ENCODE results near the gene EGFR. TPM values are rescaled to one million over a fixed set of nuclear protein-coding genes. Genes with fewer than 3 reads are reported as not detected.
A peak's percentile ranks its signal among the peaks of the same experiment; 100 is the strongest.

EGFR gene
- total and polyA plus RNA-seq, 7 donors = 3.6 to 39.7 (median 14.1) TPM

DNA sequence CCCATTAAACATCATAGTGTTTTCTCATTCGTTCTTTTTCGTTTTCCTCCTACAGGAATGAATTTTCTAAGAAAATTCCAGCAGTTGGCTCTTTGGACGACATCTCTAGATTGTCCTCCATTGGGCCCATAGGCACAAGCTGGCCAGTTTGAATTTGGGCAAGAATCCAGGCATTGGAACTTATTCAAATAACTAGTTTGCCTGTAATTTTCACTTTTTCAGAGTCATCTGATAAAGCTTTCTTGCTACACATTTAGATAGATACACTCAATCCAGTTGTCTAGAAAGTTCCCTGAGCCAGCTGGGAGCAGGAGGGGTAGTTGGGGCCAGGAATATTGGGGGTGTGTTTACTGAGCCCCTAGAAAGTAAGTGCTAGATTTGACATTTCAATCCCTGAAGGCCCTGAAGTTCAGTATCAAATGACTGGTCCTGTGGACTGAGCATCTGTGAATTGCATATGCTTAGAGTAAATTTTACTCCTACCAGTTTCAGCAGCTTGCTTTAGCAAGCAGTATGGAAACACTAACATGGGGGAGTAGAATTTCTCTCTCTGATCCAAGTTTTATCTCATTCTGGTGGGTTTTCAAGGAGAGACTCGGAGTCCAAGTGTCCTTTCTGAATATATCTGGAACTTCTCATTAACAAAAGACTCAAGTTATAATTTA, 5.2 kb downstream of the EGFR start:
- intact Hi-C loops (cut with DNase I) = loop anchor here in 1 of 2 donors (10.0 kb wide), 1 partner anchor 51 kb away; no protein-coding TSS in a partner anchor
- Histone ChIP-seq H3K4me1 (peaks cover 65% of the 10 kb centered on the region), H3K27me3 (ENCODE audit: insufficient read depth in 3 of 3, low read length in 2 of 3) (no peaks in the 10 kb centered on the region), H3K4me3 (no peak overlapping the region), H3K27ac (no peak overlapping the region), H3K36me3 (ENCODE audit: insufficient read depth in 1 of 2, low read depth in 1 of 2) (no peaks in the 10 kb centered on the region), H3K9me3 (no peaks in the 10 kb centered on the region)
- no peak for ATAC-seq
- no peak for DNase-seq
- TF ChIP-seq CTCF (IDR thresholded peaks at IDR 0.05) = no peak
- 63 to 84% (median 76%) methylated on average over 4 of the region's 4 CpGs for WGBS, 3 donors

GRCh38 chr7:55024776-55025175, 6.0 kb downstream of the EGFR start:
- Histone ChIP-seq H3K36me3 (ENCODE audit: insufficient read depth in 1 of 2, low read depth in 1 of 2) (no peaks in the 10 kb centered on the region), H3K4me3 (no peak overlapping the region), H3K9me3 (no peaks in the 10 kb centered on the region), H3K4me1 (peaks cover 65% of the 10 kb centered on the region), H3K27ac (no peak overlapping the region), H3K27me3 (ENCODE audit: insufficient read depth in 3 of 3, low read length in 2 of 3) (no peaks in the 10 kb centered on the region)
- 57 to 68% (median 61%) methylated on average over 2 of the region's 2 CpGs for whole genome bisulfite sequencing, 3 donors
- intact Hi-C loops (cut with DNase I) = loop anchor here in 1 of 2 donors (10.0 kb wide), 1 partner anchor 50 kb away; no protein-coding TSS in a partner anchor
- TF ChIP-seq CTCF (IDR thresholded peaks at IDR 0.05) = no peak
- DNase-seq (no peak), ATAC-seq (no peak)

GRCh38 chr7:55026086-55026790, 7.4 kb downstream of the EGFR start:
- DNase-seq (no peak), ATAC-seq (peak in 1 of 4 donors; percentile 21)
- no peak overlapping the region for H3K27ac ChIP-seq
- H3K36me3 ChIP-seq (ENCODE audit: insufficient read depth in 1 of 2, low read depth in 1 of 2) = no peaks in the 10 kb centered on the region
- intact Hi-C loops (cut with DNase I) = loop anchor here in 1 of 2 donors (10.0 kb wide), 1 partner anchor 49 kb away; no protein-coding TSS in a partner anchor
- H3K27me3 ChIP-seq (ENCODE audit: insufficient read depth in 3 of 3, low read length in 2 of 3) = no peaks in the 10 kb centered on the region
- no peak overlapping the region for H3K4me3 ChIP-seq
- no peaks in the 10 kb centered on the region for H3K9me3 ChIP-seq
- no peak for TF ChIP-seq CTCF (IDR thresholded peaks at IDR 0.05)
- WGBS, 3 donors = 36 to 62% (median 43%) methylated on average over 11 of the region's 11 CpGs
- H3K4me1 ChIP-seq = peaks cover 62% of the 10 kb centered on the region

DNA sequence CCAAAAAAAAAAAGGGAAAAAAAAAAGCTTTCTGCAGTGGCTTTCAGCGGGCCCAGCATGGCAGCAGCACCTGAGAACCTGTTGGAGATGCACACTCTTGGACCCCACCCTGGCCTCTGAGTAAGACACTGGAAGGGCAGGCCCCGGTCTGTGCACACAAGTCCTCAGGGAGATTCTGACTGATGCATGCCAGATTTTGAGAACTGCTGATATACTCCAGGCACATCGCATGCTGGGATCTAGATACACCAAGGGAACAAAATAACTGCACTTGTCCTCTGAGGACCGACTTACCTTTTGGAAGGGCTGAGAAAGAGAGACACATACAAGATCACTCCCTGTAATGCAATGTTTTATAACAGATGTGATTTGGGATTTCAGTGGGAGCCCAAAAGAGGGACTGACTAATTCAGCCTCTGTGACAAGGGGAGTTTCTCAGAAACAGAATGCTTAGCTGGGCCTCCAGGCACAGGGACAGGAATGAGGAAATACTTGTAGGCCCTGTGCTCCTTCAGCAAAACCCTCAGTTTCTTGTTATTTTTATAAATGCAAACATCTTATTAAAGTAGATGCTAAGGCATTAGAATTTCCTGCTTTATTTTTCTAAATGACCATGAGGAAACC, 8.2 kb downstream of the EGFR start:
- Histone ChIP-seq H3K4me1 (peaks cover 55% of the 10 kb centered on the region), H3K9me3 (no peaks in the 10 kb centered on the region), H3K27me3 (ENCODE audit: insufficient read depth in 3 of 3, low read length in 2 of 3) (no peaks in the 10 kb centered on the region), H3K4me3 (no peak overlapping the region), H3K27ac (no peak overlapping the region), H3K36me3 (ENCODE audit: insufficient read depth in 1 of 2, low read depth in 1 of 2) (no peaks in the 10 kb centered on the region)
- intact Hi-C loops (cut with DNase I) = loop anchor here in 1 of 2 donors (10.0 kb wide), 1 partner anchor 48 kb away; no protein-coding TSS in a partner anchor
- 40 to 67% (median 45%) methylated on average over 4 of the region's 4 CpGs for WGBS, 3 donors
- TF ChIP-seq CTCF (IDR thresholded peaks at IDR 0.05) = no peak
- peak; percentile 52 to 79 (median 72) for ATAC-seq
- no peak for DNase-seq
